Kasumi-1 (cell line): ENCODE data around the gene LIX1L.
A peak's percentile ranks its signal among the peaks of the same experiment; 100 is the strongest.

Experiments
- DNase-seq, 2 experiments: peaks; one replicate each; lab custom pipeline; 2025; lab: John Stamatoyannopoulos, UW

Gene LIX1L

DNA sequence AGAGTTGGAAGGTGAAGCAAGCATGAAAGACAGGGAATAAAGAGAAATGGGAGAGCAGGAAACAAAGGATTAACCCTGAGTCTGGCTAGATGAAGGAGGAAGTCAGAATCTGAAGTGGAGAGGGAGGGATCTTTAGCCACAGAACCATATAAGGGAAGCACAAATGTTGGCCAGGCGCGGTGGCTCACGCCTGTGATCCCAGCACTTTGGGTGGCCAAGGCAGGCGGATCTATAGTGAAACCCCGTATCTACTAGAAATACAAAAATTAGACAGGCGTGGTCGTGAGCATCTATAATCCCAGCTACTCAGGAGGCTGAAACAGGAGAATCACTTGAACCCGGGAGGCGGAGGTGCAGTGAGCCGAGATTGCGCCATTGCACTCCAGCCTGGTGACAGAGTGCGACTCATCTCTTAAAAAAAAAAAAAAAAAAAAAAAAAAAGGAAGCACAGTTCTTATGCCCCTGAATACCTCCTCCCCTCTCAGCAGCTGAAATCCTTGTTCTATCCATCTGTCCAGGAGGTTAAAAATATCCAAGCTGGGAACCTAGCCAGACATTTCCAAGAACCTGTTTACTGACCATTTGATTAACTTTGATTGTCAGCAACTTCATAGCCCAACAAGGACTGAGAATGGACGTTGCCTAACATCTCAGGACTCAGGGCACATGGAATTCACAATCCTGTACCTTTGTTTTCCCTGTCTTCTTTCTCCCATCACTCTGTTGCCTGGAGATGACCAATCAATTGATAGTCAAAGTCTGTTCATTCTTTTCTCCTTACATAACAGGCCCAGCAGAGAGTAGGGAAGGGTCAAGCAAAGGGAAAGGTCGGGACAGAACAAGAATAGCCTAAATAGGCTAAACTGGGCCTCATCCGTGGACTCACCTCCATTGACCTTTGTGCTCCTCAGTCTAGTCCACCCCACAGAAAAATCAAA, 28.0 kb upstream of the LIX1L start:
- DNase-seq: peak; percentile 83 to 93

DNA sequence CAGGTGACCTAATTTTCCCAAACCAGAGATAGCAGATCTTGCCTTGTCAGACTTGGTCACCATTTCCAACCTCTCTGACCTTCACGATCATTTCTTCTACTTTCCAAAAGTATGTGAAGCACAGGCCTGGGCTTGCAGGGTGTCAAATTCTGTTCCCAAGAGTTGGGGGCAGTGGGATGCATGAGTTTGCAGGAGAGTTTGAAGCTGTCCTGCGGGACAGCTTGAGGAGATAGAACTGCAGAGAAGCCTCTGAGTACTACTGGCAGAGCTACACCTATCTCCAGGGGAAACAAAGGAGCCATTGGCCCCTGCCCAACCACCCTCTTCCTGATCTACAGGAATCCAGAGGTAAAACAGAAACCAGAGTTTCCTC, 27.3 kb upstream of the LIX1L start:
- no peak for DNase-seq

DNA sequence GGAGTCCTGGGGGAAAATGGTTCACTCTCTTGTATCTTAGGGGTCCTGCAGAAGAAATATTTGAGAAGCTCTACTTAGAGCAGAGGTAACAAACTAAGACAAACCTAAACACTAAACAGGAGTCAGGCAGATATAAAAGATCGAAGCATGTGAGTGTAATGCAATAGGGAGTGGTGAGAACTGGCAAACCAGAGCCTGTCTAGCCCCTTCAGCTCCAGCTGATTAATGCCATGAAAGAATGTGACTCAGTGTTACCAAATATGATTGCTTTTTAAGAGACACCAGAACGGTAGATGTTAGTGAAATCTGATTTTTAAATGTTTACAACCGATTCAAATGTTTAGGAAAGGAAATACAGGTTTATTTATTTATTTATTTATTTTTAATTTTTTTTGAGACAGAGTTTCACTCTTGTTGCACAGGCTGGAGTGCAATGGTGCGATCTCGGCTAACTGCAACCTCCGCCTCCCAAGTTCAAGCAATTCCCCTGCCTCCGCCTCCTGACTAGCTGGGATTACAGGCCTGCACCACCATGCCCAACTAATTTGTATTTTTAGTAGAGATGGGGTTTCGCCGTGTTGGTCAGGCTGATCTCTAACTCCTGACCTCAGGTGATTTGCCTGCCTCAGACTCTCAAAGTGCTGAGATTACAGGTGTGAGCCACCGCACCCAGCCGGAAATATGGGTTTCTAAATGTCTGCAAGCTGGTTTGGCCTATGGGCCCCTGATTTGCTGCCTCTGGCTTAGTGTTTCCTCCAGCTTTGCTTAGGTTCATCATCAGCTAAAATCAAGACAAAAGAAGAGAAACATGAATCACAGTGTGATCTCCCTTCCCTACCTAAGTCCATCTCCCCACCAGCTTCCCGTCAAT, 26.4 kb upstream of the LIX1L start:
- DNase-seq: no peak

DNA sequence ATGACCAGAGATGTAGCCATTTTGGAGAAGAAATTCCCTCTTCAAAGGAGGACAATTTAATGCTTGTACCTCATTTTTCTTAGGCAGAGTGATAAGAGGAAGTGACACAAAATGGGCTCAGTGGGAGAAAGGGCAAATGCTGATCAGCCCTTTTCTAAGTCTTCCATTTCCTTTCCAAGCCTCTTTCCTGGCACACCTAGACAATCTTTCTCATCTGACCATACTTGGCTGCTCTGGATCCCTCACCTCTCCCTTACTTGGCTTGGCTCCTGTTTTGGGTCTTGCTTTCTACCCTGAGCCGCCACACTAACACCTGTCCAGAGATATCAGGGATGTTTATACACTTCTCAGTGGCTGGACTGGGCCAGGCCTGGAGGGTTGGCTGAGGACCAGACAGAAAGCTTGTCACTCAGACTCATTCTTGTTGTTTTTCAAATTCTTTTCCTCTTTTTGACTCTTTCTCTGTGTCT, 25.4 kb upstream of the LIX1L start:
- peak in 1 of 2 experiments; percentile 23 for DNase-seq

DNA sequence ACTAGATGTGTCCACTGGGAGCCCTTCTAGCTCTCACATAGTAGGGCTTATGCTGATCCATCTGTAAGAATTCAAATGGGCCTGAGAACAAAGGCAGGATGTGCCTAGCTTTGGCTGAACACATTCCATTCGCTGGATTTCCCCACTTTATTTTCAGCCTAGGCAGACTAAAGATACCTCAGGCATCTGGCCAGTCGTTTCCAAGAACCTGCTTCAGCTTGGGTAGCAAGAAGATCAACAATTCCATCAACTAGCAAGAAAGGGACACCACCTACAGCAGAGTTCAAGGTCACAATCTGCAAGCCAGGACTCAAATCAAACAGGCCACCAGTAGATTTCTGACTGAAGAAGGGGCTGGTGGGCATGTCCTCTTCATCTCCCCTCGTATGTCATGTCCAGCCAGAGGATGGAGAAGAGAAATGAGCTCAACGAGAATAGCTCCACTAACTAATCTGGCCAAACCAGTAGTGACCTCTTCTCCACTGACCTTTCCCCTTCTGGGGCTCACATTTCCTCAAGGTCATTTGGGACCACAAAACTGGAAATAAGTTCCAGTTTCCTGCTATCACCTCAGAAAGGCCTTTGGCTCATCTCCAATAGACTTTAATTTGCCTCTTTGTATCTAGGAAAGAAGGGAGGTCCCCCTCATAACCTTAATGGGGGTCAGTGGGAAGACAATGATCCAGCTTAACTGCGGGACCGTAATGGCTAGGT, 24.4 kb upstream of the LIX1L start:
- DNase-seq: no peak

DNA sequence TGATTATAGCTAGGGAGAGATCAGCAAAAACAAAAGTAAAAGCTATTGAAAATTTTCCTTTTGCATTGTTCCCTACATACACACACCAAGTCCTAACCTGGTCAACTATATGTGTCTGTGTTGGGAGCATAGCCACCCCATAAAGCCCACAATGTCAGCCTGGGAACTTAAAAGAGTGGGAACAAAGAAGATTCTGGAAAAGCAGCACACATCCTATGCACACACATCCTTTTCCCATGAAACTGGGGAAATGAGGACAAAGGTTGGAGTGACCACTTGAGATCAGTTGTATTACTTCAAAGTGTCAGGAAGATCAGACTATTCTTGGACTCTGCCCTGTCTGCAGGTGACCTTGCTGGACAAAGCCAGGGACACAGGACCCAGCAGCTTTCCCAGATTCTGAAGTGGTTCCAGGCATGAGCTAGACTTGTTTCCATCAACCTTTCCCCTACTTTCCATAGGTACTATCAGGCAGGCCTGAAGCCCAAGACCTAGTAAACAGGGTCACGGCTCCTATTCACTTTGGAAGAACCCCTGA, 22.7 kb upstream of the LIX1L start:
- no peak for DNase-seq

DNA sequence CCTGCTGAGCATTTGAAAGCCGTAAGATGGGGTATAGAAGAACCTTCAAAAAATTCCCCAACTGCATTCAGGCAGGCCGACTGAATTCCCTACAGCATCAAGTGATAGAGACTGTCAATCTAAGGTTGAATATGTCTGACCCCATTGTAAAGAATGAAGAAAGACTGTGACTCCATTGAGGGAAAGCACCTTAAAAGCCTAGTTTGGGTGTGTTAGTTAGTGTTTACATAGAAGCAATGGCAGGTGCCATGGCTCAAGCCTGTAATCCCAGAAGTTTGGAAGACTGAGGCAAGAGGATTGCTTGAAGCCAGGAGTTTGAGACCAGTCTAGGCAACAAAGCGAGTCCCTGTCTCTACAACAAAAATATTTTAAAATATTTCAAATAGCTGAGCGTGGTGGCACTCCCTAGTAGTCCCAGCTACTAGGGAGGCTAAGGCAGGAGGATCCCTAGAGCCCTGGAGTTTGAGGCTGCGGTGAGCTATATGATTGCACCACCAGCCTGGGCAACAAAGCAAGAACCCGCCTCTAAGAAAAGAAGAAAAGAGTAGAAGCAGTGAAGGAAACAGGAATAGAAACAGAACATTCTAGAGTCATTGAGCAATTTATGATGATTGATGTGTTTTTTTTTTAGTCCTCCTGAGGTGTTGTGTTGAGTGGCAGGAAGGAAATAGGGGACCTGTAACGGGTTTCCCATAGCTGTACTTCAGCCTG, 22.1 kb upstream of the LIX1L start:
- DNase-seq: peak; percentile 52 to 66

DNA sequence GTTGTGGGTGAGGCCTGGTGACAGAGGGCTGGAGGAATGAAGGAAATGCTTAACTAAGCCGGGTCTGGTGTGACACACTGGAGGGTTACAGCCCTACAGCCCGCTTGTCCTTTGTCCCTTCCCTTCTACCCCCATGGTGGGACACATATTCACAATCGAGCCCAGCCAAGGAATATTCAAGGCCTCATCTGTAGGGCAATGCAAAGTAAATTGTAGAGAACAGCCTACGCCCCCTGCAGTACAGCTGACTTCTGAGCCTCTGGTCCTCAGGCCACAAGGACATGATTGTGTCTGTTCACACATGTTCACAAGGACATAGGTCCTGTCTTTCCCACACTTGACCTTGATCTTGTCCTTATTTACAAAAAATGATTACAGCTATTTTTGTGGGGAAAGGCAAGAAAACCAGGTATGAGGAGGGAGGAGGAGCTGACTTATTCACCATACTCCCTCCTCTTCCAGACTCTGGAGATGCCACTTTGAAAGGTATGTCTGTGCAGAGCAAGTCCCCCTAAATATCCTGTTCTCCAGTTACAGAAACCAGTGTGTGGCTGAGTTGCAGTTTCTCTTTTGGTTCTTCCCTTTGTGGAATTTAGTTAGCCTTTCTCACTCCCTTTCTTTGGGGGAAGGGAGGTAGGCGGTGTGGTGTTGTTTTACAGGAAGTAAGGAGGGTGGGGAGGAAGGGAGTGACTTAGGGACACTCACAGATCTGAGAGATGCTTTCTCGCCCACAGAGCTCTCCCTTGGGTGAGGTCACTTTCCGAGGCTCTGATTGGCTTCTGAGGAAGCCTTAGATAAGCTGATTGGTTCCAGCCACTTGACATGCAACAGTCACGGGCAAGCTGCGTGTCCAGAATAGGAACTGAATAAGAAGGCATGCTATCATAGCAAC, 21.3 kb upstream of the LIX1L start:
- DNase-seq: peak; percentile 100

DNA sequence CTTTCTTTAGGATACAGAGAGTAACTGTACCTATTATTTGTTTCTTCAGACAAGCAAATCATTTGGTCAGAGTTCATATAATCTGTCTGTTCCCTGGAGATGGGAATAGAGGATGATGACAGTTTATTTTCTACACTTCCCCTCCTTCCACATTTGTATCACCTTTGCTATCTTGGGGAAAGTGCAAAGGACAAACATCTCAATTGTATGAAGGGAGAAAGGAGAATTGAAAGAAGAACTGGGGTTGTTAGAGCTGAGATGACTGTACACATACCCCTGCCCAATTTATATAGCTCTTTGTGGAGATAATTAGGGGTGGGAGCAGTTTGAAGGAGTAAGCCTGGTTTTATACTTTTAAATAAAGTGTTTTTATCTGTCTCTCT, 20.6 kb upstream of the LIX1L start:
- no peak for DNase-seq

DNA sequence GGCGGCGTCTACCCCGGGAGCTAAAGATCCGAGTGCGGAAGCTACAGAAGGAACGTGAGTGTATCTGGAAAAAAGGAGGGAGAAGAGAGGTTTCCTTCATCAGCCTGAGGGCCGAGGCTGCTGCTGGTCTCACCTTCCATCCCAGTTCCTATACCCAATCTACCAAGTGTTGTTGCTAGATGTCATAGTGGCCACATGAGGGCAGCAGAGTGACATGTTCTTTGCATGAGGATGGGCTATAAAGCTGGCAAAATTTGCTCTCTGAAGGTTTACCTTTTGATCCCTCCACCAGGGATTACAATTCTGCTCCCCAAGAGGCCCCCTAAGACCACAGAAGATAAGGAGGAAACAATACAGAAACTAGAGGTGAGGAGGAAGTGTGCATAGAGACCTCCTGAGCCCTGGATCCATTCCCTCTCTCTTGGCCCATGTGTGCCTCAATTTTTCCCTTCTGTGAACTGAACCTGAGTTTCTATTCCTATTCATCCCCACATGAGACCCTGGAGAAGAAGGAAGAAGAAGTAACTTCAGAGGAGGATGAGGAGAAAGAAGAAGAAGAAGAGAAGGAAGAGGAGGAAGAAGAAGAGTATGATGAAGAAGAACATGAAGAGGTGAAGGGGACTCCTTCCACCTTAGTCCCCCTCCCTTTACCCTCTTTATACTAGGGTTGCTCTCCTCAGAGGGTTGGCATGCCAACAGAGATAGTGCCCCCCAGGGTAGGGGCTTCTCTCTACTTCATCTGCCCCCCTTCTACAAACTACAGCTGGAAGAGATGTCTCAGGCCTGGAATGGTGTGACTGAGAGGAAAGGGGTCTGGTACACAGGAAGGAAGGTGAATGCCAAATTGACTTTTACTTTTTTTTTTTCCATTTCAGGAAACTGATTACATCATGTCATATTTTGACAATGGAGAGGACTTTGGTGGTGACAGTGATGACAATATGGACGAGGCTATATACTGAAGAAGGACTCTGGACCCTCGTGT, 20.0 kb upstream of the LIX1L start:
- DNase-seq: peak; percentile 86 to 91

DNA sequence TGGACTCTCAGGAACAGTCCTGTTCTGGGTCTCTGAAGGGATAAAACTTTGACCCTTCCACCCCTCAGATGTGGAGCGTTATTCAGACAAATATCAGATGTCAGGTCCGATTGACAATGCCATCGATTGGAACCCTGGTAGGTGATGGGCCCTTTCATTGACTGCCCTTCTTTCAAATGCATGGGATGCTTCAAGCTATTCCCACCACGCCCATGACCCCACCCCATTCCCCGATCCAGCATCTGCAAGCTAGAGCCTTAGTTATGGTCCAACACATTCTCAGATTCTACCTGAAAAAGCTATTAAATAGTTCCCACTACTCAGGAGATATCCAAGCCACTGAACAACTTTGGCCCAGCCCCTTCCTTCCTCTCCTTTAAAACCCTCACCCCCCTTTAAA, 19.2 kb upstream of the LIX1L start:
- DNase-seq: no peak

DNA sequence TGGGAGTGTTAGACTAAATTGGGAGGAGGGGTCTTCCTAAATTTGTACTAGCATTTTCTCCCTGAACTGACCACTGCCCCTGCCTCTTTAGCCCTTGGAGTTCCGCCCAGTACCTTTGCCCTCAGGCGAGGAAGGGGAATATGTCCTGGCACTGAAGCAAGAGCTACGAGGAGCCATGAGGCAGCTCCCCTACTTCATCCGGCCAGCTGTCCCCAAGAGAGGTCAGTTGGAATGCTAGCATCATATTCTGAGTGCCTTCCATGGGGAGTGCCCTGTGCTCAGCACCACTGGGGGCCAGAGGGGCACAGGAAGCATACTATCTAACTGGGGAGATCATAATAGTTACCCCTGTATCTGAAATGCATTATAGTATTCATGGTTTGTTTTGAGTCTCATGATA, 17.4 kb upstream of the LIX1L start:
- DNase-seq: no peak

DNA sequence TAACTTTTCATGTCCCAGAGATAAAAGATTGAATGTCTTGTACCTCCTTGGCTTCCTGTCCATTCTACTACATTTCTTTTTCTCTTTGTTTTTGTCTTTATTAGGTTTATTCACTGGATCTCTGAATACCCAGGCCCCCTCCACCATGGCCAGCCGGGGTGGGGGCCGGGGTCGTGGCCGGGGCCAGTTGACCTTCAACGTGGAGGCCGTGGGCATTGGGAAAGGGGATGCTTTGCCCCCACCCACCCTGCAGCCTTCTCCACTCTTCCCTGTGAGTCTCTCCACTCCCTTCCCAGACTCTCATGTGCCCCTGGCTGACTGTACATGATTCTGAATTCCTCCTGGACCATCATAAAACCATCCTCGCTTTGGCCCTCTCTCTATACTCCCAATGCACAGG, 16.9 kb upstream of the LIX1L start:
- DNase-seq: no peak

DNA sequence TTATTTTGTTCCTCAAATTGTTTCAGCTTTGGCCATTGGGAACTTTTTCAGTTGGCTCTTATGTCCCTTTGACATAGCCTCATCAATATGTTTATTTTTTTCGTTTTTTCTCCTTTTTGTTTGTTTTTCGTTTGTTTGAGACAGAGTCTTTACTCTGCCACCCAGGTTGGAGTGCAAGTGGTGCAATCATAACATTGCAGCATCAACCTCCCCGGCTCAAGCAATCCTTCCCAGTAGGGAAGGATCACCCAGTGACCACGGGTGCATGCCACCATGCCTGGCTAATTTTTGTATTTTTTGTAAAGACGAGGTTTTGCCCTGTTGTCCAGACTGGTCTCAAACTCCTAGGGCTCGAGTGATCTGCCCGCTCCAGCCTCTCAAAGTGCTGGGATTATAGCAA, 14.8 kb upstream of the LIX1L start:
- DNase-seq: no peak

DNA sequence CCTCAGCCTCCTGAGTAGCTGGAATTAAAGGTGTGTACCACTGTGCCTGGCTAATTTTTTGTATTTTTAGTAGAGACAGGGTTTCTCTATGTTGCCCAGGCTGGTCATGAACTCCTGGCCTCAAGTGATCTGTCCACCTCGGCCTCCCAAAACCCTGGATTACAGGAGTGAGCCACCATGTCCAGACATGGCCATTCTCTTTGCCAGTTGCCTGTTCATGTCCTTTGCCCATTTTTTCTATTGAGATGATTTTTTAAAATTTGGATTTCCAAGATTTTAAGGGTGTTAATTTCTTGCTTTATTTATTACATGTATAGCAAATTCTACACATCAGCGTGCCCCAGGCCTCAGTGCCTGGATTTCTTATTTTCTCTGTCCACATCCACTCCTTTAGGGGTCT, 9.5 kb upstream of the LIX1L start:
- no peak for DNase-seq

DNA sequence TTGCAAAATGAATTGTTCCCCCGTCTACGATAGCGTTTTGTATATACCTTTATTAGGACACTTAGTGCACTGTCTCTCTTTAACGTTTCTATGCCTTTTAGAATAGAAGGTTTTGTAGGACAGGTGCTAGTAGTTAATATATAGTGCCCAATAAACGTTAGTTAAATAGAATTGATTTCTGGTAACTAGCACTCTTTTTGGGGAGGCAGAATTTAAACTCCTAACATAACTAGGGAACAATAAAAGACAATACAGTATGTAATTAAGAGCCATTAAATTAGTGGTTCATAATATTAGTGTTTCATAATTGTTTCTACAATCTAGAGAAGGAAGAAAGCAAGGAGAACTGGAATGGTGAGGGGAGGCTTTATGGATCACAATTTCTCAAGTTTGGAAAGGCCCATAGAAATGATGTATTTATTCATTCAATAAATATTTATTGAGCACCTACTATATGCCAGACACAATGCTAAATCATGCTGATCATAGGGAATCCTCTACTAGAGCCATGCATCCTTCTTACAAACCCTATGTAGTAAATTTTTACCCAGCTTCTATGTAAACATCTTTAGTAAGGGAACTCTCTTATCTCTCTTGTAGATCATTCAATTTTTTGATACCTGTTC, 7.4 kb upstream of the LIX1L start:
- DNase-seq: no peak

DNA sequence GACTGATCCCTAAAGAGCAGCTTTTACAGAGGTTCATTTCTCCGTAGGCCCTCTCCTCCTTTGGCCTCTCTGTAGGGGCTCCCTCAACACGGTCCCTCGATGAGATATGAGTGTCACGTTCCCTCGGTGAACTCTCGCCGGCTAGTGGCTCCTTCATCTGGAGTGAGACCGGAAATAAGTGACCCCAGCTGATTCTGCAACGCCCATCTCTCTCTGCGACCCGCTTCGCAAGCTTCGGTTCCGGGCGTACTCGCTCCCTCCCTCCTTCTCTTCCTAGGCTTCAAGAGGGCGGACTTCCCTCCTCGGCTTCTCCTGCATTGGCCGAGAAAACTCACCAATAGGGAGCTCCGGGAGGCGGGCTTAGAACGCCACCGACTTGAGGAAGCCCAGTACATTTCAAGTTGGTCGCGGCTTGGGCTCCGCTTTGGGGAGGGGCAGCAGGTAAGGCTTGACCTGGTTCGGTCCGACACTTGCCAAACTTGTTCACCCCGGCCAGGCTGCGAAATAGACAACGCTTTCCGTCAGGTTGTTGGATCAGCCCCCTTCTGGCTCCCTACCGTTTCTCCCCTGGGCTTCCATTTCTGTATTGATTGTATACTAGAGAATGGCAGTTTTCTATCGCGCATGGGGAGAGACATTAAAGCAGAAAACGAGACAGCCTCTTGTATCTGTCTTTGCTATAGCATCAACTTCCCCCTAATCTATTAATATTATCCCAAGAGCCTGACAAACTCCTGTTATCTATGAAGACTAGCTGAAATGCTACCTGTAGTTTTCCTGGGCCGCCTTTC, 6.7 kb upstream of the LIX1L start, which contains the start of the genes ANKRD34A and POLR3GL:
TSS of gene ANKRD34A (minus strand) at position 248 of the 791 bp plus-strand sequence. CDS start 2,816 bp downstream, outside the sequence.
TSS of gene POLR3GL (plus strand) at position 363 of the 791 bp plus-strand sequence. CDS start 10,176 bp downstream, outside the sequence.
- peak; percentile 95 for DNase-seq
